ENCODE data around the gene GLT8D2.
A peak's percentile ranks its signal among the peaks of the same experiment; 100 is the strongest.

Gene GLT8D2

GRCh38 chr12:103955811-103956508 lies 94.0 kb downstream of the GLT8D2 start:
- Histone ChIP-seq H3K27me3 (no peaks in the 10 kb centered on the region), H3K9me3 (replicated peaks in 1 of 11) (no peaks in the 10 kb centered on the region), H4K20me1 (peaks cover 9 to 36% (median 24%) of the 10 kb centered on the region in 11 experiments; a peak in 18 of 22 replicates), H3K4me1 (peaks cover 22 to 49% (median 31%) of the 10 kb centered on the region in 10 experiments), H3K27ac (peak overlapping the region; percentile 84 to 93 (median 90); a peak in 21 of 22 replicates), H3K4me3 (peak overlapping the region; percentile 75 to 94 (median 85)), H3K4me2 (peak overlapping the region; percentile 82 to 94 (median 90)), H3K9ac (peak overlapping the region; percentile 85 to 94 (median 91)), H3K36me3 (peaks cover 36 to 47% (median 43%) of the 10 kb centered on the region in 11 experiments)
- no peak for TF ChIP-seq Cebpa-rat (IDR thresholded peaks at IDR 0.05)

- Histone ChIP-seq H3K4me3 (no peak overlapping the region), H3K9me3 (replicated peaks in 1 of 11) (no peaks in the 10 kb centered on the region), H3K4me1 (peaks cover 16 to 24% (median 18%) of the 10 kb centered on the region in 10 experiments), H3K36me3 (peaks cover 71 to 81% (median 77%) of the 10 kb centered on the region in 11 experiments), H3K9ac (no peak overlapping the region), H4K20me1 (peaks cover 9 to 71% (median 56%) of the 10 kb centered on the region in 11 experiments; a peak in 19 of 22 replicates), H3K27me3 (no peaks in the 10 kb centered on the region), H3K27ac (no peak overlapping the region), H3K4me2 (no peak overlapping the region)
- no peak for TF ChIP-seq Cebpa-rat (IDR thresholded peaks at IDR 0.05)
Measured at GRCh38 chr12:103952497-103952896, 97.5 kb downstream of the GLT8D2 start.

- Histone ChIP-seq H3K4me2 (no peak overlapping the region), H3K4me1 (peaks cover 0 to 4% (median 0%) of the 10 kb centered on the region in 10 experiments; a peak in 1 of 20 replicates), H3K9ac (no peak overlapping the region), H3K36me3 (peaks cover 100% of the 10 kb centered on the region in 11 experiments), H3K27me3 (no peaks in the 10 kb centered on the region), H4K20me1 (peaks cover 21 to 99% (median 92%) of the 10 kb centered on the region in 11 experiments; a peak in 21 of 22 replicates), H3K4me3 (no peak overlapping the region), H3K9me3 (replicated peaks in 1 of 11) (no peaks in the 10 kb centered on the region), H3K27ac (no peak overlapping the region)
- TF ChIP-seq Cebpa-rat (IDR thresholded peaks at IDR 0.05): no peak
Measured at GRCh38 chr12:103948746-103949406, 101.1 kb downstream of the GLT8D2 start.

- peaks cover 23 to 99% (median 93%) of the 10 kb centered on the region in 11 experiments; a peak in 21 of 22 replicates for H4K20me1 ChIP-seq
- no peak overlapping the region for H3K4me2 ChIP-seq
- H3K4me3 ChIP-seq: no peak overlapping the region
- no peaks in the 10 kb centered on the region for H3K27me3 ChIP-seq
- H3K4me1 ChIP-seq: peaks cover 0 to 4% (median 0%) of the 10 kb centered on the region in 10 experiments; a peak in 1 of 20 replicates
- TF ChIP-seq Cebpa-rat (IDR thresholded peaks at IDR 0.05): no peak
- no peak overlapping the region for H3K9ac ChIP-seq
- no peaks in the 10 kb centered on the region for H3K9me3 ChIP-seq (replicated peaks in 1 of 11)
- peaks cover 100% of the 10 kb centered on the region in 11 experiments for H3K36me3 ChIP-seq
- H3K27ac ChIP-seq: no peak overlapping the region
Measured at GRCh38 chr12:103947871-103948555, 102.0 kb downstream of the GLT8D2 start.

- Histone ChIP-seq H3K27me3 (no peaks in the 10 kb centered on the region), H3K9me3 (replicated peaks in 1 of 11) (no peaks in the 10 kb centered on the region), H3K27ac (no peak overlapping the region), H3K4me3 (no peak overlapping the region), H3K36me3 (peaks cover 99 to 100% (median 100%) of the 10 kb centered on the region in 11 experiments), H3K9ac (no peak overlapping the region), H3K4me1 (peaks cover 0 to 4% (median 0%) of the 10 kb centered on the region in 10 experiments; a peak in 1 of 20 replicates), H3K4me2 (no peak overlapping the region), H4K20me1 (peaks cover 18 to 99% (median 95%) of the 10 kb centered on the region in 11 experiments; a peak in 21 of 22 replicates)
- no peak for TF ChIP-seq Cebpa-rat (IDR thresholded peaks at IDR 0.05)
Measured at GRCh38 chr12:103944964-103945363, 105.0 kb downstream of the GLT8D2 start.

All from BLaER1 treated with 17β-estradiol and CSF1 and Interleukin-3, amounts not matched to agents 10 nM and 100 nM (cell line).